HG03521 (cell line): ENCODE data around the gene IREB2.
A peak's percentile ranks its signal among the peaks of the same experiment; 100 is the strongest.
"Not testable (repeated sequence)": the region's sequence is repeated elsewhere in the genome, so short reads cannot be mapped to it uniquely, and the experiment has no call there.

Source experiments
- ATAC-seq: cut with Tn5 transposase; IDR thresholded peaks from one replicate; pipeline ENCODE4 v1.9.1; 2021; ENCODE audit warnings: mild to moderate bottlenecking, moderate library complexity; ENCODE audit not compliant: unreplicated experiment

IREB2 gene

GRCh38 chr15:78437762-78438618, at the start of gene IREB2:
TSS of gene IREB2 (plus strand) at chr15:78438216. CDS start at chr15:78438338, 122 bp downstream.
- peak; percentile 82 for ATAC-seq

- no peak for ATAC-seq
These were observed 49.2 kb upstream of the IREB2 start for GRCh38 chr15:78388865-78389264.

- ATAC-seq, result no peak
These were observed 48.7 kb upstream of the IREB2 start for GRCh38 chr15:78389322-78389721.

- no peak for ATAC-seq
These were observed 48.3 kb upstream of the IREB2 start for GRCh38 chr15:78389738-78390137.

- ATAC-seq, result no peak
These were observed 47.8 kb upstream of the IREB2 start for GRCh38 chr15:78390242-78390641.

GRCh38 chr15:78390826-78391225, 47.2 kb upstream of the IREB2 start:
- ATAC-seq, result no peak

- ATAC-seq, result no peak
These were observed 46.2 kb upstream of the IREB2 start for GRCh38 chr15:78391781-78392180.

GRCh38 chr15:78392430-78392829, 45.6 kb upstream of the IREB2 start:
- no peak for ATAC-seq

- no peak for ATAC-seq
These were observed 44.9 kb upstream of the IREB2 start for GRCh38 chr15:78393137-78393536.

- ATAC-seq, result no peak
These were observed 44.0 kb upstream of the IREB2 start for GRCh38 chr15:78394026-78394425.

GRCh38 chr15:78394981-78395616, 42.9 kb upstream of the IREB2 start:
- ATAC-seq, result no peak

GRCh38 chr15:78396186-78396814, 41.7 kb upstream of the IREB2 start:
- ATAC-seq, result no peak

- ATAC-seq, result no peak
These were observed 41.0 kb upstream of the IREB2 start for GRCh38 chr15:78396976-78397375.

- ATAC-seq, result no peak
These were observed 40.6 kb upstream of the IREB2 start for GRCh38 chr15:78397382-78397781.

- no peak for ATAC-seq
These were observed 39.8 kb upstream of the IREB2 start for GRCh38 chr15:78398076-78398825.

- no peak for ATAC-seq
These were observed 38.9 kb upstream of the IREB2 start for GRCh38 chr15:78399091-78399490.

- ATAC-seq, result no peak
These were observed 35.9 kb upstream of the IREB2 start for GRCh38 chr15:78402061-78402610.

GRCh38 chr15:78404125-78404524, 33.9 kb upstream of the IREB2 start:
- ATAC-seq, result no peak

- not testable (repeated sequence) for ATAC-seq
These were observed 33.2 kb upstream of the IREB2 start for GRCh38 chr15:78404796-78405195.

GRCh38 chr15:78405336-78405924, 32.6 kb upstream of the IREB2 start:
- ATAC-seq, result no peak
